22Rv1 (cell line): ENCODE data around the gene FOXO6.
A peak's percentile ranks its signal among the peaks of the same experiment; 100 is the strongest.

ENCODE experiments used
- H3K27ac ChIP-seq: fragments of 450-650 bp; 2 replicates; pipeline ENCODE4 v1.5.1; 2017
- CTCF ChIP-seq: fragments of 450-650 bp; IDR thresholded peaks from 2 replicates; pipeline ENCODE4 v1.5.1; 2017; ENCODE audit warnings: mild to moderate bottlenecking
- ZFX ChIP-seq: fragments of 450-650 bp; IDR thresholded peaks from 2 replicates; pipeline ENCODE4 v1.6.1; 2017; ENCODE audit warnings: antibody characterized with exemption, borderline replicate concordance

Gene FOXO6

GRCh38 chr1:41365320-41365633, 4.0 kb downstream of the FOXO6 start:
- peak overlapping the region; percentile 30 for H3K27ac ChIP-seq
- TF ChIP-seq CTCF (no peak), ZFX (no peak)

GRCh38 chr1:41365772-41366454, 4.7 kb downstream of the FOXO6 start:
- no peak for TF ChIP-seq ZFX
- TF ChIP-seq CTCF: no peak
- peak overlapping the region; percentile 30 for H3K27ac ChIP-seq

- TF ChIP-seq ZFX (no peak), CTCF (no peak)
- no peak overlapping the region for H3K27ac ChIP-seq
Measured at GRCh38 chr1:41366455-41367287, 5.4 kb downstream of the FOXO6 start.

GRCh38 chr1:41367288-41367642, 6.0 kb downstream of the FOXO6 start:
- no peak overlapping the region for H3K27ac ChIP-seq
- TF ChIP-seq CTCF (no peak), ZFX (no peak)

GRCh38 chr1:41368366-41368765, 7.1 kb downstream of the FOXO6 start:
- no peak for TF ChIP-seq ZFX
- TF ChIP-seq CTCF: no peak
- H3K27ac ChIP-seq: no peak overlapping the region

- H3K27ac ChIP-seq: no peak overlapping the region
- no peak for TF ChIP-seq CTCF
- TF ChIP-seq ZFX: no peak
Measured at GRCh38 chr1:41368801-41369200, 7.6 kb downstream of the FOXO6 start.

- no peak overlapping the region for H3K27ac ChIP-seq
- TF ChIP-seq ZFX (no peak), CTCF (no peak)
Measured at GRCh38 chr1:41369531-41369930, 8.3 kb downstream of the FOXO6 start.
